Activated CD8-positive, alpha-beta T cell treated with anti-CD3 and anti-CD28 coated beads for 36 hours (primary cell): Measurements from ENCODE around the gene EHMT1. TPM values are rescaled to one million over a fixed set of nuclear protein-coding genes. Genes with fewer than 3 reads are reported as not detected.

Source experiments
- ATAC-seq: fragments of 200-7000 bp; cut with Tn5 transposase; one replicate; pipeline ENCODE4 v1.10.0; 2021; ENCODE audit warnings: mild to moderate bottlenecking, moderate library complexity
- CTCF ChIA-PET: fragments of 350-600 bp; sonication (Branson Sonifier 250); formaldehyde crosslinking; loops from one replicate; lab custom pipeline; 2021; ENCODE audit warnings: antibody characterized with exemption; lab: Charles Lee
- POLR2A ChIA-PET: fragments of 350-600 bp; sonication (Branson Sonifier 250); formaldehyde crosslinking; loops from one replicate; lab custom pipeline; 2021; ENCODE audit warnings: antibody characterized with exemption; lab: Charles Lee
- DNase-seq: peaks from one replicate; pipeline ENCODE4 v3.0.0-alpha.2; 2020
- H3K27ac Mint-ChIP-seq: one replicate; pipeline ENCODE4 v1.8.0; 2021; ENCODE audit warnings: mild to moderate bottlenecking, mixed read lengths
- H3K27me3 Mint-ChIP-seq: one replicate; pipeline ENCODE4 v1.8.0; 2021; ENCODE audit warnings: mixed read lengths
- H3K36me3 Mint-ChIP-seq: one replicate; pipeline ENCODE4 v1.8.0; 2021; ENCODE audit warnings: low read depth, mixed read lengths
- H3K4me1 Mint-ChIP-seq: one replicate; pipeline ENCODE4 v1.8.0; 2021; ENCODE audit warnings: low read depth, mixed read lengths
- H3K4me3 Mint-ChIP-seq: one replicate; pipeline ENCODE4 v1.8.0; 2021; ENCODE audit warnings: mild to moderate bottlenecking, moderate library complexity, mixed read lengths
- H3K9me3 Mint-ChIP-seq: one replicate; pipeline ENCODE4 v1.8.0; 2021; ENCODE audit warnings: mixed read lengths
- CTCF ChIP-seq: fragments of 200-600 bp; IDR thresholded peaks from one replicate; pipeline ENCODE4 v1.8.0; 2022; ENCODE audit warnings: antibody characterized with exemption, mild to moderate bottlenecking
- intact Hi-C: fragments of 100-400 bp; cut with micrococcal nuclease; formaldehyde crosslinking; loops from one replicate; pipeline ENCODE4 v1.10.0; 2022
- total RNA-seq, 2 experiments: library from RNA; stranded (reverse); gene quantifications; one replicate each; pipeline ENCODE4 v1.2.3, GENCODE V29; 2021

The EHMT1 gene
- total RNA-seq, 2 experiments from 2014 or later, result 62.1 to 67.1 TPM

- no peak for DNase-seq
- Mint-ChIP-seq H3K27me3 (no peaks in the 10 kb centered on the region), H3K27ac (no peak overlapping the region), H3K36me3 (peaks cover 44% of the 10 kb centered on the region), H3K9me3 (peaks cover 3% of the 10 kb centered on the region), H3K4me1 (peaks cover 2% of the 10 kb centered on the region), H3K4me3 (no peak overlapping the region)
- intact Hi-C loops, result loop anchor here (10.0 kb wide), 1 partner anchor 76 kb away; no protein-coding TSS in a partner anchor
- CTCF ChIA-PET, result no interaction called here
- POLR2A ChIA-PET, result no interaction called here
- no peak for TF ChIP-seq CTCF
- no peak for ATAC-seq
Observed at GRCh38 chr9:137750566-137750965, 131.8 kb downstream of the EHMT1 start.

DNA sequence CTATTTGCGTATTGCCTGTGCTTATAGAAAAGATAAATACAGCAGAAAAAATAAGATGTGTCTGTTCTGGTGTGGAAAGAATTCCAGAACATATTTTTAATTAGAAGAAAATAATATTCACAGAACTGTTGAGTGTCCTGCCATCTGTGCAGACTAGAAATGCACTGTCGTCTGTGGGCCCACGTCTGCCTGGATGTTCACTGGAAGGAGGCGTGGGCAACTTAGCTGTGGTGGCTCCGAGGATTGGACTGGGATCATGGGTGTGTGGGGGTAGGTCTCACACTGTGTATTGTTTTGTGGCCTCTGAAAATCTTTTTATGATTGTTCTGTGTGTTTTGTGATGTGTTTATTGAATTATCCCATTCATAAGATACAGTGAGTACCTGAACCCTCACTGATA lies 132.8 kb downstream of the EHMT1 start:
- TF ChIP-seq CTCF, result no peak
- ATAC-seq, result no peak
- Mint-ChIP-seq H3K9me3 (peaks cover 5% of the 10 kb centered on the region), H3K4me1 (peaks cover 4% of the 10 kb centered on the region), H3K36me3 (peaks cover 48% of the 10 kb centered on the region), H3K4me3 (no peak overlapping the region), H3K27me3 (no peaks in the 10 kb centered on the region), H3K27ac (no peak overlapping the region)
- POLR2A ChIA-PET, result no interaction called here
- intact Hi-C loops, result loop anchor here (10.0 kb wide), 1 partner anchor 77 kb away; no protein-coding TSS in a partner anchor
- DNase-seq, result no peak
- CTCF ChIA-PET, result no interaction called here

GRCh38 chr9:137752426-137752825 lies 133.6 kb downstream of the EHMT1 start:
- Mint-ChIP-seq H3K36me3 (peaks cover 49% of the 10 kb centered on the region), H3K4me3 (no peak overlapping the region)
- POLR2A ChIA-PET, result no interaction called here

GRCh38 chr9:137753192-137753765 lies 134.5 kb downstream of the EHMT1 start:
- CTCF ChIA-PET, result no interaction called here
- no peak for TF ChIP-seq CTCF
- ATAC-seq (no peak), DNase-seq (no peak)
- Mint-ChIP-seq H3K36me3 (peaks cover 56% of the 10 kb centered on the region), H3K27ac (no peak overlapping the region), H3K4me3 (no peak overlapping the region), H3K9me3 (peaks cover 5% of the 10 kb centered on the region), H3K4me1 (peaks cover 21% of the 10 kb centered on the region), H3K27me3 (no peaks in the 10 kb centered on the region)
- intact Hi-C loops, result loop anchor here (10.0 kb wide), 1 partner anchor 78 kb away; no protein-coding TSS in a partner anchor
- POLR2A ChIA-PET, result no interaction called here

More at GRCh38 chr9:137752426-137752825, 133.6 kb downstream of the EHMT1 start:
- ATAC-seq (no peak), DNase-seq (no peak)
- Mint-ChIP-seq H3K4me1 (peaks cover 12% of the 10 kb centered on the region), H3K9me3 (peaks cover 5% of the 10 kb centered on the region), H3K27ac (no peak overlapping the region), H3K27me3 (no peaks in the 10 kb centered on the region)
- intact Hi-C loops, result loop anchor here (10.0 kb wide), 1 partner anchor 78 kb away; no protein-coding TSS in a partner anchor
- CTCF ChIA-PET, result no interaction called here
- TF ChIP-seq CTCF, result no peak

DNA sequence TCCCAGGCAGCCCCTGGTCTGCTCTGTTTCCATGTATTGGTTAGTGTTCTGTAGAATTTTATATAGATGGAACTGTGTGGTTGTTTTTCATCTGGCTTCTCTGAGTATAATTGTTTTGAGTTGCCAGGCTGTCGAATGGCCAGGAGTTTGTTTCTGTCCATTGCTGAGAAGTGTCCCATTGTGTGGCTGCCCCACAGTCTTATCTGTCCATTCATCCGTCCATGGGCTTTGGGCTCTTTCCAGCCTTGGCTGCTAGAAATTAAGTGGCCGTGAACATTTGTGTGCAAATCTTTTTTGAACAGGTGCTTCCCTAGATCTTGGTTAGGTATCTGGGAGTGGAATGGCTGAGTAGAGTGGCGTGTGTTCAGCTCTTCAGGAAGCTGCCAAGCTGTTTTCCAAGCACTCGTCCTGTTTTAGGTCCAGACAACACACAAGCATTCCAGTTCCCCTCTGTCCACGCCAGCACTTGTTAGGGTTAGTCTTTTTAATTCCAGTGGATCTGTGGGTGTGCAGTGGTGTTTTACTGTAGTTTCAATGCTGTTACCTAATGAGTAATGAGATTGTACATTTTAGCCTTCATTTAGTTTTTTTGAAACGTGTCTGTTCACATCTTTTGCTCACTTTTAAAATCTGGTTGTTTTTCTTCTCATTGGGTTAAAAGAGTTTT lies 136.6 kb downstream of the EHMT1 start:
- Mint-ChIP-seq H3K36me3 (peaks cover 74% of the 10 kb centered on the region), H3K9me3 (peaks cover 5% of the 10 kb centered on the region), H3K27ac (no peak overlapping the region), H3K27me3 (no peaks in the 10 kb centered on the region), H3K4me3 (no peak overlapping the region), H3K4me1 (peaks cover 35% of the 10 kb centered on the region)
- no peak for TF ChIP-seq CTCF
- ATAC-seq, result no peak
- intact Hi-C loops, result loop anchor here (10.0 kb wide), 1 partner anchor 81 kb away; no protein-coding TSS in a partner anchor
- DNase-seq, result no peak
- CTCF ChIA-PET, result no interaction called here
- POLR2A ChIA-PET, result no interaction called here
